Right ventricle myocardium superior (tissue), 1 donor: ENCODE data around the gene OR51G2. TPM values are rescaled to one million over a fixed set of nuclear protein-coding genes. Genes with fewer than 3 reads are reported as not detected.
"Not testable (repeated sequence)": the region's sequence is repeated elsewhere in the genome, so short reads cannot be mapped to it uniquely, and the experiment has no call there.

Experiments used
- ATAC-seq: fragments of 200-7000 bp; cut with Tn5 transposase; one replicate; pipeline ENCODE4 v1.9.1; 2020; ENCODE audit warnings: mild to moderate bottlenecking; ENCODE audit not compliant: poor library complexity
- DNase-seq: peaks from one replicate; pipeline ENCODE4 v3.0.0-alpha.2; 2020
- intact Hi-C: fragments of 100-400 bp; cut with DNase I; formaldehyde crosslinking; loops from one replicate; pipeline ENCODE4 v1.11.2; 2022
- long read RNA-seq: library from polyadenylated mRNA; unstranded; transcript quantifications from one replicate; pipeline ENCODE4 v2.0.0, GENCODE V29; 2021
- total RNA-seq: library from RNA; stranded (reverse); fragmentation: NEBNext Ultra II Directional; extraction: Animal tissue kit (Norgen Biotek cat#: 25700); gene quantifications from one replicate; pipeline ENCODE4 v1.2.1, GENCODE V29; 2021
- donor health status: DM: no; HTN: yes; CAD: no; lungs with severe emphysema.

Gene OR51G2, protein sequence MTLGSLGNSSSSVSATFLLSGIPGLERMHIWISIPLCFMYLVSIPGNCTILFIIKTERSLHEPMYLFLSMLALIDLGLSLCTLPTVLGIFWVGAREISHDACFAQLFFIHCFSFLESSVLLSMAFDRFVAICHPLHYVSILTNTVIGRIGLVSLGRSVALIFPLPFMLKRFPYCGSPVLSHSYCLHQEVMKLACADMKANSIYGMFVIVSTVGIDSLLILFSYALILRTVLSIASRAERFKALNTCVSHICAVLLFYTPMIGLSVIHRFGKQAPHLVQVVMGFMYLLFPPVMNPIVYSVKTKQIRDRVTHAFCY
- not detected for total RNA-seq
- long read RNA-seq, result 0 reads

GRCh38 chr11:4919250-4919649, at the start of gene OR51G2:
TSS of gene OR51G2 (minus strand) at chr11:4919350. CDS start at chr11:4915663, 3,687 bp downstream.
- intact Hi-C loops, result no loop called here
- no peak for ATAC-seq
- no peak for DNase-seq

GRCh38 chr11:4962816-4963215, 43.7 kb upstream of the OR51G2 start:
- DNase-seq, result no peak
- ATAC-seq, result no peak
- intact Hi-C loops, result no loop called here

DNA sequence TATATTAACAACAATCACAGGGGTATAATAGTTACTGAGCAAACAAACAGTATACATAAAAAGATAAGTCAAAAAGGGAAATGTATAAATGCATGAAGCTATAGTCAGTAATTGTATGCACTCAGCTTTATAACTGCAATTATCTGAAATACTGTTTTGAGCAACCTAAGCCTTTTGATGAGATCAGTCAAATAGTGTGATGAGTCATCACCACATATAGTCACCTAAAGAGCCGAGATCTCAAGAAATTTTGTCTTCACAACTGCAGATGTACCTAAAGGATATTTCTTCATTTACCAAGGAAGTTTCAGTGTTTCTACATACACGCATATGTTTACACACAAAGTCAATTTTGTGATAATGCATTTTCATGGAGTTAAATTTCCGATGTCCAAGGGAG, 41.7 kb upstream of the OR51G2 start:
- intact Hi-C loops, result no loop called here
- no peak for ATAC-seq
- DNase-seq, result no peak

- ATAC-seq (no peak), DNase-seq (no peak)
- intact Hi-C loops, result no loop called here
These were observed 38.2 kb upstream of the OR51G2 start for GRCh38 chr11:4957396-4957795.

GRCh38 chr11:4955613-4956012, 36.5 kb upstream of the OR51G2 start, which contains the start of gene OR51A2:
TSS of gene OR51A2 (minus strand) at chr11:4955713. CDS start at chr11:4955713, 0 bp downstream.
- intact Hi-C loops, ATAC-seq, DNase-seq: not testable (repeated sequence)

- ATAC-seq, result no peak
These were observed 28.4 kb upstream of the OR51G2 start, which contains the start of gene OR51A4 for GRCh38 chr11:4947505-4947904. TSS of gene OR51A4 (minus strand) at chr11:4947605. CDS start at chr11:4947100, 505 bp downstream.

DNA sequence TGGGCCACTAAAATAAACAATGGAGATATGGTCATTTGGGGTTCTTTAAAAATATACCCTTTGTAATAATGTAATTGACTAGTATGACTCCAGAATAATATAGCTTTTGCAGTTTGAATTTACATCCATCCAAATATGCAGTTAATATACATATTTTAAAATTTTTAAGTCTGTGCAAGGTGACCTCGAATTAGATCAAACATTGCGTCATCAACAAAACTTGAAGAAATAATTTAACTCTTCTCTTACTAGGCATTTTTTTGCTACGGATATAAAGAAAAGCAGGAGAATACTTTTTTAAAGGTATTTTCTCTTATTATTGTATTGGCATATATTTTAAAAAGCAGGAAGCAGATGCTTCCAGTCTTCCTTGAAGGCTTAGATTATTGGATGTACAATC, 17.6 kb upstream of the OR51G2 start:
- intact Hi-C loops, result no loop called here
- ATAC-seq, result no peak
- DNase-seq, result no peak

More at GRCh38 chr11:4947505-4947904, 28.4 kb upstream of the OR51G2 start, which contains the start of gene OR51A4:
- no peak for DNase-seq
- intact Hi-C loops, result no loop called here

- no peak for ATAC-seq
- DNase-seq, result no peak
- intact Hi-C loops, result no loop called here
These were observed 13.6 kb upstream of the OR51G2 start for GRCh38 chr11:4932751-4933150.

- intact Hi-C loops, result no loop called here
- DNase-seq (no peak), ATAC-seq (no peak)
These were observed 7.5 kb upstream of the OR51G2 start for GRCh38 chr11:4926608-4927007.

DNA sequence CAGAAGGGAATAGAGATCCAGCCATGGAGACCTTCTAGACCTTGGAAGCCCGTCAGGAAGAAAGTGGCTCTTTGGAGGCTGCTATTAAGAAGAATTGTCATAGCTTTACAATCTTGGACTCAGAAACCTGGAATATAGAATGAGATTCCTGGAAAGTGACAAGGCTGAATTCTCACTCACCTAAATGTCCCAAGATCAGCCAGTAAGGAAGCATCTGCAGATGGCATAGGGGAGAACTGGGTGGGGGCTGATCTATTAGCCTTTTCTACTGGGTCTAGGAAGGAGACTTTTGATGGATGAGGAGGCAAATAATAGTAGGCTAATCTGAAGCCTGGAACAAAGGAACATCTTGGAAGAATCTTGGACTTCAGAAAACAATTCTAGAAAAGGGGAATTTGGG, 5.1 kb upstream of the OR51G2 start, which contains the start of gene OR51G1:
Gene OR51G1 (minus strand): TSS at position 101 of the 400 bp plus-strand sequence. CDS start 0 bp downstream, at position 101.
- intact Hi-C loops, result no loop called here

GRCh38 chr11:4922304-4922703, 3.2 kb upstream of the OR51G2 start:
- no peak for DNase-seq
- intact Hi-C loops, result no loop called here
- no peak for ATAC-seq

More for the DNA sequence above, 5.1 kb upstream of the OR51G2 start, which contains the start of gene OR51G1:
- DNase-seq (no peak), ATAC-seq (no peak)

GRCh38 chr11:4921796-4922195, 2.6 kb upstream of the OR51G2 start:
- DNase-seq (no peak), ATAC-seq (no peak)
- intact Hi-C loops, result no loop called here

GRCh38 chr11:4916581-4916980, 2.6 kb downstream of the OR51G2 start:
- intact Hi-C loops, result no loop called here
- ATAC-seq (no peak), DNase-seq (no peak)

DNA sequence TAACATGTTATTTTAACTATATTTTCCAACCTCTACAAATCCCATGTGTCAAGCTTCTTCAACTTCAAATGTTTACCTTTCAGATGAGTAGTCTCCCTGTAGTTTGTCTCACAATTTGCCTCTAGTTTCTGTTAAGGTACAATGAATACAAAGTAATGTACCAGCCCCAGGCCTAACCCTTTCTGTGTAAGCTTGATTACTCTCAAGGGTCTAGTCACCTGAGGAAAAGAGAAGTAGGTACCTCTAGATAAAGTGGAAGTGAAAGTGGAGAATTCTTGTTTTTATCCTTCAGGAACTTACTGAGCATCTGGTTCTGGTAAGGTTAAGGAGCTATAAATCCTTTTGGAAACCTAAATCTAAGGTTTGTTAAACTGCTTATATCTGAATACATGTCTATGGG, 15.7 kb downstream of the OR51G2 start, which contains the start of gene OR51A7:
Gene OR51A7 (plus strand): TSS at position 300 of the 400 bp plus-strand sequence. CDS start 3,587 bp downstream, outside the sequence.
- ATAC-seq (no peak), DNase-seq (no peak)
- intact Hi-C loops, result no loop called here

GRCh38 chr11:4891996-4892640, 27.0 kb downstream of the OR51G2 start:
- intact Hi-C loops, result no loop called here
- DNase-seq (no peak), ATAC-seq (no peak)

DNA sequence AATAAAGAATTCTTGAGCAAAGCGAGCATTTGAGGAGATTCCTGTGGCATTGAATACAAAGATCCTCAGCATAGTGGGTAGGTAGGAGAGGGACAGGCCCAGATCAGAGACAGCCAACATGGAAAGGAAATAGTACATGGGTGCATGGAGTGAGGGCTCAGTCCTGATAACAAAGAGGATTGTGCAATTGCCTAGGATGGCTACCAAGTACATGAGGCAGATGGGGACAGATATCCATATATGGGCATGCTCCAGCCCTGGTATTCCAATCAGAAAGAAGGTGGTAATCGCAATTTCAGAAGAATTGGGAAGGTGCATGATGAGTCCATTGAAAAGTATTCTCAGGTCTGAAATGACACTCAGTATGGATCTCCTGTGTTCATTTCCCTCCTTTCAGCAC, 28.9 kb downstream of the OR51G2 start:
- DNase-seq (no peak), ATAC-seq (no peak)
- intact Hi-C loops, result no loop called here

GRCh38 chr11:4887591-4887990, 31.6 kb downstream of the OR51G2 start:
- ATAC-seq (no peak), DNase-seq (no peak)
- intact Hi-C loops, result no loop called here

DNA sequence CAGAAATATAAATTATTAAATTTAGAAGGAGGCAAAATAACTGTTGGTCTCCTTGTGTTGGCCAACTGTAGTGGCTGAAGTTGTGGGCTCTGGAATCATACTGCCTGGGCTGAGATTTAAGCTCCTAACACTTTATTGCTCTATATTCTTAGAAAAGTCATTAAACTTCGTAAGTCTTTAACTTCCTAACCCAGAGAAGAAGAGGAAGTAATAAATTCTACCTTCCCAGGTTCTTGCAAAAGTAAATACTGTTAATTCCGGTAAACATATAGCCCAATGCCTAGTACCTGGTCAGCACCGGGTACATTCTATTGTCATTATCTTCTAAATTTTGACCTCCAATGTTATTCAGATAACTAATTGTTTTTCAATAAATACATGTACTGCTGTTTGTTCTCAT, 33.0 kb downstream of the OR51G2 start:
- DNase-seq (no peak), ATAC-seq (no peak)
- intact Hi-C loops, result no loop called here

- DNase-seq (no peak), ATAC-seq (no peak)
- intact Hi-C loops, result no loop called here
These were observed 34.8 kb downstream of the OR51G2 start for GRCh38 chr11:4884361-4884760.

DNA sequence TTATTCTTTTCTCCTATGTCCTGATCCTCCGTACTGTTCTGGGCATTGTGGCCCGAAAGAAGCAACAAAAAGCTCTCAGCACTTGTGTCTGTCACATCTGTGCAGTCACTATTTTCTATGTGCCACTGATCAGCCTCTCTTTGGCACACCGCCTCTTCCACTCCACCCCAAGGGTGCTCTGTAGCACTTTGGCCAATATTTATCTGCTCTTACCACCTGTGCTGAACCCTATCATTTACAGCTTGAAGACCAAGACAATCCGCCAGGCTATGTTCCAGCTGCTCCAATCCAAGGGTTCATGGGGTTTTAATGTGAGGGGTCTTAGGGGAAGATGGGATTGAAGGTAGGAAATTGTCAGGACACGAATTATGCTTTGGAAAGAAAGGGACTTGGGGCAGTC, 36.6 kb downstream of the OR51G2 start:
- ATAC-seq (no peak), DNase-seq (no peak)
- intact Hi-C loops, result no loop called here
